ENCODE results near the gene NUP93.

- TF ChIP-seq CTCF (IDR thresholded peaks at IDR 0.05) = no peak
- no peak for TF ChIP-seq POLR2A (IDR thresholded peaks at IDR 0.05)
Observed at GRCh38 chr16:56689171-56689570, 40.8 kb upstream of the NUP93 start.
